EH (cell line): Measurements from ENCODE around the gene KRT1.

Source experiments
- DNase-seq: peaks from one replicate; pipeline ENCODE4 v3.0.0-alpha.2; 2015; ENCODE audit warnings: low read depth

The KRT1 gene

GRCh38 chr12:52636189-52636588 is 44.0 kb downstream of the KRT1 start:
- DNase-seq = no peak

GRCh38 chr12:52634266-52635056 is 45.7 kb downstream of the KRT1 start:
- DNase-seq = no peak

- DNase-seq = no peak
Measured at GRCh38 chr12:52633383-52633782, 46.8 kb downstream of the KRT1 start.

- no peak for DNase-seq
Measured at GRCh38 chr12:52632656-52633055, 47.6 kb downstream of the KRT1 start.

- DNase-seq = no peak
Measured at GRCh38 chr12:52631676-52632459, 48.3 kb downstream of the KRT1 start.

GRCh38 chr12:52631264-52631663 is 48.9 kb downstream of the KRT1 start:
- DNase-seq = no peak

GRCh38 chr12:52630599-52631200 is 49.5 kb downstream of the KRT1 start:
- no peak for DNase-seq

GRCh38 chr12:52630008-52630500 is 50.2 kb downstream of the KRT1 start:
- DNase-seq = no peak

- no peak for DNase-seq
Measured at GRCh38 chr12:52629281-52630007, 50.8 kb downstream of the KRT1 start.

- DNase-seq = no peak
Measured at GRCh38 chr12:52628841-52629240, 51.4 kb downstream of the KRT1 start.

- DNase-seq = no peak
Measured at GRCh38 chr12:52628111-52628507, 52.1 kb downstream of the KRT1 start.

GRCh38 chr12:52627395-52628110 is 52.7 kb downstream of the KRT1 start:
- DNase-seq = no peak
